Fibroblast of pulmonary artery (primary cell): Measurements from ENCODE around the gene ATF3.

Experiments
- DNase-seq: peaks from one replicate; pipeline ENCODE4 v3.0.0-alpha.2; 2010; ENCODE audit warnings: low read depth
- H3K4me3 ChIP-seq: replicated peaks from 2 replicates; pipeline ENCODE4 v1.5.1; 2011; ENCODE audit warnings: low read depth, mild to moderate bottlenecking, control low read depth, low read length, moderate library complexity
- CTCF ChIP-seq: IDR thresholded peaks from 2 replicates; pipeline ENCODE4 v1.5.1; 2011; ENCODE audit warnings: mild to moderate bottlenecking, control low read depth, low read length, inconsistent platforms; ENCODE audit errors: missing control alignments

The ATF3 gene

GRCh38 chr1:212625781-212626450, 17.4 kb downstream of the ATF3 start:
- TF ChIP-seq CTCF, result no peak
- H3K4me3 ChIP-seq, result no peak overlapping the region
- DNase-seq, result no peak

- DNase-seq, result no peak
- no peak overlapping the region for H3K4me3 ChIP-seq
- TF ChIP-seq CTCF, result no peak
Observed at GRCh38 chr1:212628046-212628445, 19.5 kb downstream of the ATF3 start.

DNA sequence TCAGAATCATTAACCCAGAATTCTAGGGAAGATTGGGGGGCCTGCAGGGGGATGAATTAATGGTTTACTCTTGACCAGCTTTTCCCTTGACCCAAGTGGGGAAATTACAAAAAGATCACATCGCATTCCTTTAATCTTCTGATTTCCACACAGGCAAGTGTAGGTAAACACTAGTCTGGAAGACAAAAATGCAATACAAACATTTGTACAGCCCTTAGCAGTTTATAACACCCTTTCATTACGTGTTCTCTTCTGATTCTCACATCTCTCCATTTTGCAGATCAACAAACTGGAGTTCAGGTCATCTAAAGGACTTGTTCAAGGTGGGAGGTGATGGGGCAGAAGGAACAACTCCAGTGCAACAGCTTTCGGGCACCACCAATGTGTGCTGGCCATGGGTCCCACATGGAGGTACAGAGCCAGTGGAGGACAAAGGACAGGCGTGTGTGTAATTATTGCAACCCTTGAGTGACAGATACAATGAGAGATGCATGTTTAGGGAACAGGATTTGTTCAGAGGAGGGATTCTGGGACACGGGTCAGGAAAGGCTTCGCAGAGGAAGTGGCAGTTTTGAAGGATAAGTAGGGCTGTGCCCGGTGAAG, 20.4 kb downstream of the ATF3 start:
- no peak overlapping the region for H3K4me3 ChIP-seq
- no peak for TF ChIP-seq CTCF
- no peak for DNase-seq

GRCh38 chr1:212629450-212630157, 21.0 kb downstream of the ATF3 start:
- DNase-seq, result no peak
- no peak for TF ChIP-seq CTCF
- no peak overlapping the region for H3K4me3 ChIP-seq

DNA sequence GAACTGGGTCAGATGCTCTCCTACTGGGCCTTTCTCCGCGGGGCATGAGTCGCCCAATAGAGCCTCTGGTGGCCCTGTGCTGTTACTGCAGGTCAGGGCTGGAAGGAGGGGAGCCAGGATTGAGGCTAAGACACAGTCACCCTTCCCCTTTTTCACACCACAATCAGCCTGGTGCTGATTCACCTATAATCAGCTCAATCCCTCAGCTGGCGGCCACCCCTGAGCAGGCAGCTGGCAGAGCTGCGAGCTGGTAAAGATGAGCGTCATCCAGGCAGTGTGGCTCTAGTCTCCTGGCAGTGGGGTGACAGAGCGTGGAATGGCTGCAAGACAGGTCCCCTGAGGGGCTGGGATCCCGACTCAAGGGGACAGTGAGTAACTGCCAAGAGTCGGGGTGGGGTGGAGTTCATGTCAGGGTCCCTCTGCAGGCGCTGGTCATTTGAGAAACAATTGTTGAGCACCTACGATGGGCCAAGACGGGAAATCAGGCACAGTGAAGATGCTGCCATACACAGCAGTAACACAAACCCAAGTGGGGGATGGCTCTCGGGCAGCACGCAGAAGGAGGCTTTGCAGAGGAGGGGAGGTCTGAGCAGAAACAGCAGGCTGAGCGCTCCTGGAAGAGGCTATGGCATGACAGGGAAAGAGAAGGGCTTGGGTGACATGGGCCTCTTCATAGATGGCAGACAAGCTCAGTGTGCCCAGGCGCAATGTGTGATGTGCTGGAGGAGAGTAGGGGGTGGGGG, 21.8 kb downstream of the ATF3 start:
- peak; percentile 85 for TF ChIP-seq CTCF
- DNase-seq, result peak; percentile 53
- H3K4me3 ChIP-seq, result no peak overlapping the region

DNA sequence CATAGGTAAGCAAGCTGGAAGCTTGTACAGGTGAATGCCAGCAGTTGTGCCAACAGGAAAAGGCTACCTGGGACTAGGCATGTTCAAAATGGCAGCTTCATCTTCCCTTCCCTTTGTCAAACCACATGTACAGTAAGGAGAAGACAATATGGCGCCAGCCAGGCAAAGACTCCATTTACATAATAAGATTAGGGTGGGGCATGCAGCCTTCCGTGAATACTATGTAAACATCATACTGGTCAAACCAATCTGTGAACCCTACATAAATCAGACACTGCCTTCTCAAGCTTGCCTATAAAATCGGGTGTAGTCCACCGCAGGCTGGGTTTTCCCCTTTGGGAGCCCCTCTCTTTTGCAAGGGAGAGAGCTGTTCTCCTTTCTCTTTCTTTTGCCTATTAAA, 24.6 kb downstream of the ATF3 start:
- TF ChIP-seq CTCF, result no peak
- no peak for DNase-seq
- no peak overlapping the region for H3K4me3 ChIP-seq
